A549 (cell line): ENCODE measurements around the gene CLIC5.

Source experiments
- BHLHE40 ChIP-seq: IDR thresholded peaks from 2 replicates; pipeline ENCODE4 v1.6.1; 2012; ENCODE audit warnings: low read depth, low read length, inconsistent platforms
- CEBPB ChIP-seq, 2 experiments: fragments of >200 bp in 1 of 2; sonication (Bioruptor Twin) in 1 of 2; formaldehyde crosslinking in 1 of 2; IDR thresholded peaks; 2 replicates each; pipeline ENCODE4 v1.6.1; 2012 to 2016
- CTCF ChIP-seq: fragments of >200 bp; sonication (Bioruptor Twin); formaldehyde crosslinking; IDR thresholded peaks from 3 replicates; pipeline ENCODE4 v1.5.1; 2016
- HES2 ChIP-seq: fragments of >200 bp; sonication (Bioruptor Twin); formaldehyde crosslinking; IDR thresholded peaks from 2 replicates; pipeline ENCODE4 v1.6.1; 2016
- HMGXB4 ChIP-seq: fragments of 250-450 bp; sonication (Bioruptor Pico); IDR thresholded peaks from 2 replicates; pipeline ENCODE4 v1.5.0; 2021; ENCODE audit warnings: mild to moderate bottlenecking, moderate library complexity, borderline replicate concordance
- HOXA7 ChIP-seq: fragments of 250-450 bp; sonication (Bioruptor Pico); IDR thresholded peaks from 2 replicates; pipeline ENCODE4 v1.5.0; 2020; ENCODE audit warnings: mild to moderate bottlenecking, moderate library complexity
- JUN ChIP-seq, 2 experiments: fragments of >200 bp; sonication (Bioruptor Twin); formaldehyde crosslinking; IDR thresholded peaks; 2 replicates in 1 of 2; 3 replicates in 1 of 2; pipeline ENCODE4 v1.6.1; 2016 to 2017
- MAFK ChIP-seq: fragments of 450-650 bp; IDR thresholded peaks from 2 replicates; pipeline ENCODE4 v1.6.1; 2014; ENCODE audit not compliant: partially characterized antibody
- MAX ChIP-seq: IDR thresholded peaks from 2 replicates; pipeline ENCODE4 v1.6.1; 2012
- POLR2A ChIP-seq: IDR thresholded peaks from 2 replicates; pipeline ENCODE4 v1.6.1; 2012; ENCODE audit warnings: mild to moderate bottlenecking, low read length
- RAD21 ChIP-seq, 2 experiments: fragments of >200 bp in 1 of 2; sonication (Bioruptor Twin) in 1 of 2; formaldehyde crosslinking in 1 of 2; IDR thresholded peaks in 1 of 2; conservative IDR thresholded peaks in 1 of 2; 2 replicates in 1 of 2; 3 replicates in 1 of 2; pipeline ENCODE4 v1.6.1; 2012 to 2018; ENCODE audit warnings: inconsistent platforms in 1 of 2
- RFX5 ChIP-seq: fragments of 450-650 bp; IDR thresholded peaks from 2 replicates; pipeline ENCODE4 v1.7.1; 2014; ENCODE audit warnings: antibody characterized with exemption, mild to moderate bottlenecking, moderate library complexity
- RNF2 ChIP-seq: fragments of 200-600 bp; sonication (generic); IDR thresholded peaks from 2 replicates; pipeline ENCODE4 v1.6.1; 2016; ENCODE audit warnings: low read depth, mild to moderate bottlenecking, antibody characterized with exemption, moderate library complexity, borderline replicate concordance
- USF2 ChIP-seq: fragments of 450-650 bp; IDR thresholded peaks from 2 replicates; pipeline ENCODE4 v1.6.1; 2014; ENCODE audit warnings: antibody characterized with exemption

GRCh38 chr6:46040288-46040687, 24.6 kb upstream of the CLIC5 start:
- TF ChIP-seq CTCF, result no peak
- TF ChIP-seq RAD21 (conservative IDR thresholded peaks at IDR 0.05 in 1 of 2, IDR thresholded peaks at IDR 0.05 in 1 of 2), result no peak
- no peak for TF ChIP-seq MAX
- no peak for TF ChIP-seq JUN (IDR thresholded peaks at IDR 0.05)
- TF ChIP-seq RNF2, result no peak
- TF ChIP-seq USF2, result no peak
- no peak for TF ChIP-seq POLR2A
- no peak for TF ChIP-seq MAFK
- no peak for TF ChIP-seq BHLHE40
- TF ChIP-seq HOXA7 (CRISPR knock-in tag), result no peak
- no peak for TF ChIP-seq RFX5
- no peak for TF ChIP-seq CEBPB (IDR thresholded peaks at IDR 0.05)
- TF ChIP-seq HMGXB4 (CRISPR knock-in tag), result no peak
- TF ChIP-seq HES2, result no peak
